ENCODE data around the gene DDX25.

Gene DDX25

DNA sequence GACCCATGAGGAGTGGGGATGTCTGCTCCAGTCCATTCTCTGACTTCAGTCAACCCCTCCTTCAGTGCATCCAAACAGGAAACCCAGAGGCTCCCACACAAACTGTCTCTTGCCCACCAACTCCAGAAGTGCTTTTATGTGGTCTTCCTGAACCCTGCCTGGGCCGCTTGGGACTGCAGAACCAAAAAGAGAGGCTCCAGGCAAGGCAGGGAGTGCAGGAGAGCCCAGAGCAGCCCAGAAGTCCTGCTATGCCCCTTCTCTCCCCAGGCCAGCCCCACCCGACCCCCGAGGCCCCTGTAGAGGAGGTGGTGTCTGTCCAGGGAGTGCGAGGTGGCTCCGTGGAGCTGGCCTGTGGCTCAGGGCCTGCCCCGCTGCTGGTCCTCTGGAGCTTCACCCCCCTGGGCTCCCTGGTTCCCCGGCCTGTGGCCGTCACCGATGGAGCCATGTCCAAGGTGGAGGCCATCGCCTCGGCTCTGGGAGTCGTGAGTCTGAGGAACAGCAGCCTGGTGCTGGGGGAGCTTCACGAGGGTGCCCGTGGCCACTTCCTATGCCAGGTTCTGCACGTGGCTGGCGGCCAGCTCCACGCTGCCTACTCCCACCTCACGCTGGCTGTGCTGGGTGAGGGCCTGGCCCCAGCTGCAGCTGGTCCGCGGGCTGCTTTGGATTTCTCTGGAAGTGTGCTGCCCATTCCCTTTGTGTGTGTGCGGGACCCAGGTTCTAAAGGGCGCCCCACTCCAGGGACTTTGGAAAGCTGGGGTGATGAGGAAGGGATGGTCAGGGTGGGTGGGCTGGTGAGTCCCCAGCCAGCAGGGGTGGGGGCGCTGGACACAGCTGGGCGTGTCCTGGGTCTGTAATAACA is 43.3 kb downstream of the DDX25 start:
- DNase-seq, result no peak
- no CpG with 5 or more reads among the region's 24 CpGs for WGBS (ENCODE audit: extremely low coverage, insufficient coverage, insufficient read length)
- H3K4me2 ChIP-seq (ENCODE audit: low read length), result no peak overlapping the region
- no peak overlapping the region for H3K18ac ChIP-seq (ENCODE audit: low read length)
- H3K9me3 ChIP-seq (ENCODE audit: insufficient read depth, low read depth, low read length), result peaks cover 2% of the 10 kb centered on the region
- H2BK120ac ChIP-seq (ENCODE audit: insufficient read depth, low read length, poor library complexity), result no peak overlapping the region
- no peaks in the 10 kb centered on the region for H3K79me2 ChIP-seq (ENCODE audit: control insufficient read depth, insufficient read depth, low read length, poor library complexity)
- H2AFZ ChIP-seq (ENCODE audit: insufficient read depth, low read length, poor library complexity), result no peak overlapping the region
- no peak overlapping the region for H3K23ac ChIP-seq (ENCODE audit: low read length)
- no peak overlapping the region for H4K91ac ChIP-seq (ENCODE audit: low read depth, low read length)
- H3K36me3 ChIP-seq (ENCODE audit: control insufficient read depth in 1 of 2, insufficient read depth in 2 of 2, low read length in 2 of 2), result peaks cover 12 to 15% of the 10 kb centered on the region in 2 experiments
- H3K9ac ChIP-seq (ENCODE audit: low read length), result no peak overlapping the region
- peaks cover 6% of the 10 kb centered on the region for H3K79me1 ChIP-seq (ENCODE audit: low read length)
- no peaks in the 10 kb centered on the region for H3K27me3 ChIP-seq (ENCODE audit: insufficient read depth, low read length)
- H3K14ac ChIP-seq (ENCODE audit: low read length), result no peak overlapping the region
- H2BK5ac ChIP-seq (ENCODE audit: low read depth, low read length, poor library complexity), result no peak overlapping the region
- H4K8ac ChIP-seq (ENCODE audit: low read depth, low read length), result no peak overlapping the region
- no peak overlapping the region for H3K27ac ChIP-seq (ENCODE audit: low read depth, low read length)
- peaks cover 14 to 21% of the 10 kb centered on the region in 2 experiments for H3K4me1 ChIP-seq (ENCODE audit: control insufficient read depth in 1 of 2, insufficient read depth in 2 of 2, low read length in 2 of 2)
- no peak overlapping the region for H2BK12ac ChIP-seq (ENCODE audit: low read length)
- no peak overlapping the region for H3K4ac ChIP-seq (ENCODE audit: low read depth, low read length)
- H2AK5ac ChIP-seq (ENCODE audit: low read length), result no peak overlapping the region
- no peak overlapping the region for H4K12ac ChIP-seq (ENCODE audit: low read depth, low read length)
- no peak overlapping the region for H3K4me3 ChIP-seq (ENCODE audit: low read depth, low read length)

DNA sequence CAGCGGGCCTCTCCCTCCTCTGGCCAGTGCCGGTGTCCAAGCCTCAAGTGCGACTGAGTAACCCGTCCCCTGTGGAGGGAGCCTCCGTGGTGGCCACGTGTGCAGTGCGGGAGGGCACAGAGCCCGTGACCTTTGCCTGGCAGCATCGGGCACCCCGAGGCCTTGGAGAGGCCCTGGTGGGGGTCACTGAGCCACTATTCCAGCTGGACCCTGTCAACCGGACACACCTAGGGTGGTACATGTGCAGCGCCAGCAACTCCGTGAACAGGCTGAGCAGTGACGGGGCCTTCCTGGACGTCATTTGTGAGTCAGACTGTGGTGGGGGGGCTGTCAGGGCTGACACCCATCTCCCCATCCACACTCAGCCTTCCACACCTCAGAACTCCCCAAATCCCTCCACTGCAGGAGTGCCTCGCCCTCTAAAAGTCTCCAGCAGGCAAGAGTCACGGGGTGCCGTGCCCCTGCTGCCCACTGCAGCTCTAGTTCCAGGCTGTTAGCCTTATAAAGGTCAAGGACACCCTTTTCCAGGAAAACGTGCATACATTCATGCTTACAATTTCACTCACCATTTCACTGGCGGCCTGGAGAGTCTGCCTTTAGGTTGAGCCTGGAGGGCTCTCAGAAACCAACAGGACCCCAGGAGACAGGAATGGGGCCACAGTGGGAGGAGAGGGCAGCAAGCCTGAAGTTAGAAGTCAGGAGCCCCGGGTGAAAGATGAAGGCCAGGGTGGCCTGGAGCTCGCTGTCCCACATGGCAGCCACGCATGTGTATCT is 44.2 kb downstream of the DDX25 start:
- Histone ChIP-seq H4K12ac (ENCODE audit: low read depth, low read length) (no peak overlapping the region), H4K91ac (ENCODE audit: low read depth, low read length) (no peak overlapping the region), H3K9ac (ENCODE audit: low read length) (no peak overlapping the region), H3K27me3 (ENCODE audit: insufficient read depth, low read length) (no peaks in the 10 kb centered on the region), H3K79me1 (ENCODE audit: low read length) (peaks cover 6% of the 10 kb centered on the region), H3K23ac (ENCODE audit: low read length) (no peak overlapping the region), H3K4ac (ENCODE audit: low read depth, low read length) (no peak overlapping the region), H4K8ac (ENCODE audit: low read depth, low read length) (no peak overlapping the region), H3K14ac (ENCODE audit: low read length) (no peak overlapping the region), H3K9me3 (ENCODE audit: insufficient read depth, low read depth, low read length) (peaks cover 2% of the 10 kb centered on the region), H3K4me1 (ENCODE audit: control insufficient read depth in 1 of 2, insufficient read depth in 2 of 2, low read length in 2 of 2) (peaks cover 11 to 17% of the 10 kb centered on the region in 2 experiments), H2BK5ac (ENCODE audit: low read depth, low read length, poor library complexity) (no peak overlapping the region), H3K27ac (ENCODE audit: low read depth, low read length) (no peak overlapping the region), H3K36me3 (ENCODE audit: control insufficient read depth in 1 of 2, insufficient read depth in 2 of 2, low read length in 2 of 2) (peaks cover 16% of the 10 kb centered on the region in 2 experiments), H3K4me3 (ENCODE audit: low read depth, low read length) (no peak overlapping the region), H2AK5ac (ENCODE audit: low read length) (no peak overlapping the region), H3K4me2 (ENCODE audit: low read length) (no peak overlapping the region), H2AFZ (ENCODE audit: insufficient read depth, low read length, poor library complexity) (no peak overlapping the region), H2BK12ac (ENCODE audit: low read length) (peak overlapping the region; percentile 9), H2BK120ac (ENCODE audit: insufficient read depth, low read length, poor library complexity) (no peak overlapping the region), H3K18ac (ENCODE audit: low read length) (no peak overlapping the region), H3K79me2 (ENCODE audit: control insufficient read depth, insufficient read depth, low read length, poor library complexity) (no peaks in the 10 kb centered on the region)
- no CpG with 5 or more reads among the region's 23 CpGs for WGBS (ENCODE audit: extremely low coverage, insufficient coverage, insufficient read length)
- DNase-seq, result no peak

DNA sequence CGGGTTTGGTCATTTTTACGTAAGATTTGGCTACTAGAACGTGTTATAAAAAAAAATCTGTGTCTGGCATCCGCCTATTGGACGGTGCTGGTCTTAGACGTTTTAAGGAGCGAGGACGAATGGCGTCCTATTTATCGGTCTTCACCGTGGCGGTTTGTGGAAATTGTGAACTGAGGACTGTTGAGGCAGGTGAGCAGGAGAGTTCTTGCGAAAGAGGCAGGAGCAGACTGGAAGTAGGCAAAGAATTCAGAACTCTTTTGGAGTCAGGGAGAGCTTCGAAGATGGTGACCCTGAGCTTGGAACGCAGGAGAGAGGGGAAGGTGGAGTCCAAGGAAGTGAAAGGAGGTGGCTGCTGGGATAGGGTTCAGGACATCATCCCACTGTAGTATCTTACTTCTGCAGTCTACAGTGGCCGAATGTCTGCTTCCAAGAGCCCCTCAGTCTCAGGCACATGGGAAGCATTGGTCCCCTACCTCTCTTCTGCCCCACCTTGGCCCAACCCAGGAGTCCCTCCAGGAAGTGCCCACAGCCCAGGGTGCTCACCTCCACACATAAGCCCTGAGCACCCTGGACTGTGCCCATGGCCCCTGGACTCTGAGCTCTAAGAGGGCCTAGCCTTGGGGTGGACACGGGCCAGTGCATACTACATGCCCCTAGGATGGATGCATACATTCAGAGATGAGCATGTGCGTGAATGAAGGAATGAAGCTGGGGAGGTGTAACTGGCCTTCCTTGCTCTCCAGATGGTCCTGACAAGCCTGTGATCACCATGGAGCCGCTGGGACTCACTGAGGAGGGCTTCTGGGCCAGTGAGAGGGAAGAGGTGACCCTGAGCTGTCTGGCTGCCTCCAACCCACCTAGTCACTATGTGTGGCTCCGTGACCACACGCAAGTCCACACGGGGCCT is 45.2 kb downstream of the DDX25 start:
- Histone ChIP-seq H2AFZ (ENCODE audit: insufficient read depth, low read length, poor library complexity) (no peak overlapping the region), H2BK120ac (ENCODE audit: insufficient read depth, low read length, poor library complexity) (no peak overlapping the region), H3K27me3 (ENCODE audit: insufficient read depth, low read length) (no peaks in the 10 kb centered on the region), H3K14ac (ENCODE audit: low read length) (no peak overlapping the region), H3K4me3 (ENCODE audit: low read depth, low read length) (no peak overlapping the region), H4K12ac (ENCODE audit: low read depth, low read length) (no peak overlapping the region), H4K91ac (ENCODE audit: low read depth, low read length) (no peak overlapping the region), H2BK5ac (ENCODE audit: low read depth, low read length, poor library complexity) (no peak overlapping the region), H2BK12ac (ENCODE audit: low read length) (no peak overlapping the region), H3K4me1 (ENCODE audit: control insufficient read depth in 1 of 2, insufficient read depth in 2 of 2, low read length in 2 of 2) (peaks cover 11 to 12% of the 10 kb centered on the region in 2 experiments), H3K9ac (ENCODE audit: low read length) (no peak overlapping the region), H3K36me3 (ENCODE audit: control insufficient read depth in 1 of 2, insufficient read depth in 2 of 2, low read length in 2 of 2) (peaks cover 27% of the 10 kb centered on the region in 2 experiments), H3K9me3 (ENCODE audit: insufficient read depth, low read depth, low read length) (peaks cover 2% of the 10 kb centered on the region), H3K4ac (ENCODE audit: low read depth, low read length) (no peak overlapping the region), H3K18ac (ENCODE audit: low read length) (no peak overlapping the region), H3K4me2 (ENCODE audit: low read length) (no peak overlapping the region), H4K8ac (ENCODE audit: low read depth, low read length) (no peak overlapping the region), H2AK5ac (ENCODE audit: low read length) (no peak overlapping the region), H3K23ac (ENCODE audit: low read length) (no peak overlapping the region), H3K79me1 (ENCODE audit: low read length) (peaks cover 6% of the 10 kb centered on the region), H3K27ac (ENCODE audit: low read depth, low read length) (no peak overlapping the region), H3K79me2 (ENCODE audit: control insufficient read depth, insufficient read depth, low read length, poor library complexity) (no peaks in the 10 kb centered on the region)
- no CpG with 5 or more reads among the region's 22 CpGs for WGBS (ENCODE audit: extremely low coverage, insufficient coverage, insufficient read length)
- DNase-seq, result no peak

DNA sequence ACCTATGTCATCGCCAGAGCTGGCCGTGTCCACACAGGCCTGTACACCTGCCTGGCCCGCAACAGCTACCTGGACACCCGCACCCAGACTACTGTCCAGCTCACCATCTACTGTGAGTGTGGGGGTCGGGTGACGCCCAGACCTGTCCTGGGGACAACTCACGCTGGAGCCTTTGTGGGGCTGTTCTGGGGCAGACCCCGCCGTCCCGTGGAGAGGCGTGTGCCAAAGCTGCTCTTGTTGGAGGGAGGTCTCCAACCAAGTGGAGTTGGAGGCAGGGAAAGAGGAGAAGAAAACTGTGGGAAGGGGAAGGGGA is 45.8 kb downstream of the DDX25 start:
- Histone ChIP-seq H3K4me1 (ENCODE audit: control insufficient read depth in 1 of 2, insufficient read depth in 2 of 2, low read length in 2 of 2) (peaks cover 11 to 12% of the 10 kb centered on the region in 2 experiments), H3K9me3 (ENCODE audit: insufficient read depth, low read depth, low read length) (peaks cover 2% of the 10 kb centered on the region), H2BK5ac (ENCODE audit: low read depth, low read length, poor library complexity) (no peak overlapping the region), H3K18ac (ENCODE audit: low read length) (no peak overlapping the region), H2AFZ (ENCODE audit: insufficient read depth, low read length, poor library complexity) (no peak overlapping the region), H2AK5ac (ENCODE audit: low read length) (no peak overlapping the region), H3K36me3 (ENCODE audit: control insufficient read depth in 1 of 2, insufficient read depth in 2 of 2, low read length in 2 of 2) (peaks cover 32 to 33% of the 10 kb centered on the region in 2 experiments), H3K4me3 (ENCODE audit: low read depth, low read length) (no peak overlapping the region), H2BK120ac (ENCODE audit: insufficient read depth, low read length, poor library complexity) (no peak overlapping the region), H3K9ac (ENCODE audit: low read length) (no peak overlapping the region), H4K8ac (ENCODE audit: low read depth, low read length) (no peak overlapping the region), H4K91ac (ENCODE audit: low read depth, low read length) (no peak overlapping the region), H3K4me2 (ENCODE audit: low read length) (no peak overlapping the region), H3K79me2 (ENCODE audit: control insufficient read depth, insufficient read depth, low read length, poor library complexity) (no peaks in the 10 kb centered on the region), H4K12ac (ENCODE audit: low read depth, low read length) (peak overlapping the region; percentile 5), H3K27me3 (ENCODE audit: insufficient read depth, low read length) (no peaks in the 10 kb centered on the region), H3K14ac (ENCODE audit: low read length) (no peak overlapping the region), H3K79me1 (ENCODE audit: low read length) (peaks cover 6% of the 10 kb centered on the region), H2BK12ac (ENCODE audit: low read length) (no peak overlapping the region), H3K4ac (ENCODE audit: low read depth, low read length) (no peak overlapping the region), H3K23ac (ENCODE audit: low read length) (no peak overlapping the region), H3K27ac (ENCODE audit: low read depth, low read length) (no peak overlapping the region)
- DNase-seq, result no peak
- no CpG with 5 or more reads among the region's 11 CpGs for WGBS (ENCODE audit: extremely low coverage, insufficient coverage, insufficient read length)

Data from trophoblast cell (in vitro differentiated cells and primary cell).